Activated CD4-positive, alpha-beta memory T cell treated with anti-CD3 and anti-CD28 coated beads, Interleukin-2, amount 10 ng/mL, durations not matched to agents 7 days and 5 days (primary cell): ENCODE measurements around the gene TOMM34. TPM values are rescaled to one million over a fixed set of nuclear protein-coding genes. Genes with fewer than 3 reads are reported as not detected.

Experiments
- CTCF ChIA-PET: fragments of 350-600 bp; sonication (Branson Sonifier 250); formaldehyde crosslinking; loops from one replicate; lab custom pipeline; 2021; ENCODE audit warnings: antibody characterized with exemption, inconsistent platforms; lab: Charles Lee
- POLR2A ChIA-PET: fragments of 350-600 bp; sonication (Branson Sonifier 250); formaldehyde crosslinking; loops from one replicate; lab custom pipeline; 2021; ENCODE audit warnings: antibody characterized with exemption; lab: Charles Lee
- DNase-seq: peaks from one replicate; pipeline ENCODE4 v3.0.0-alpha.2; 2020
- H3K27ac Mint-ChIP-seq: one replicate; pipeline ENCODE4 v1.8.0; 2021; ENCODE audit warnings: mild to moderate bottlenecking, mixed read lengths
- H3K27me3 Mint-ChIP-seq: one replicate; pipeline ENCODE4 v1.8.0; 2021; ENCODE audit warnings: mixed read lengths
- H3K36me3 Mint-ChIP-seq: one replicate; pipeline ENCODE4 v1.8.0; 2021; ENCODE audit warnings: low read depth, mixed read lengths
- H3K4me1 Mint-ChIP-seq: one replicate; pipeline ENCODE4 v1.8.0; 2021; ENCODE audit warnings: mixed read lengths
- H3K4me3 Mint-ChIP-seq: one replicate; pipeline ENCODE4 v1.8.0; 2021; ENCODE audit warnings: mild to moderate bottlenecking, mixed read lengths
- H3K9me3 Mint-ChIP-seq: one replicate; pipeline ENCODE4 v1.8.0; 2021; ENCODE audit warnings: mixed read lengths
- total RNA-seq, 2 experiments: library from RNA; stranded (reverse); gene quantifications; one replicate each; pipeline ENCODE4 v1.2.3, GENCODE V29; 2021

TOMM34 gene
- total RNA-seq, 2 experiments from 2014 or later: 16.0 to 16.4 TPM

GRCh38 chr20:44945261-44945660 lies 14.9 kb downstream of the TOMM34 start:
- Mint-ChIP-seq H3K27ac (no peak overlapping the region), H3K27me3 (no peaks in the 10 kb centered on the region), H3K36me3 (peaks cover 64% of the 10 kb centered on the region), H3K4me3 (no peak overlapping the region), H3K4me1 (no peaks in the 10 kb centered on the region), H3K9me3 (no peaks in the 10 kb centered on the region)
- DNase-seq: no peak
- CTCF ChIA-PET: interaction anchor here (1.9 kb wide), 1 partner anchor 152 kb away, joined by 5 read pairs; no protein-coding TSS in a partner anchor
- POLR2A ChIA-PET: interaction anchor here (0.5 kb wide), 1 partner anchor 253 kb away, joined by 3 read pairs; no protein-coding TSS in a partner anchor

GRCh38 chr20:44943828-44944227 lies 16.4 kb downstream of the TOMM34 start:
- Mint-ChIP-seq H3K27me3 (no peaks in the 10 kb centered on the region), H3K27ac (no peak overlapping the region), H3K4me3 (no peak overlapping the region), H3K9me3 (no peaks in the 10 kb centered on the region), H3K4me1 (no peaks in the 10 kb centered on the region), H3K36me3 (peaks cover 60% of the 10 kb centered on the region)
- ChIA-PET POLR2A (no interaction called here), CTCF (interaction anchor here (1.4 kb wide), 1 partner anchor 70 kb away, joined by 3 read pairs; no protein-coding TSS in a partner anchor)
- no peak for DNase-seq

DNA sequence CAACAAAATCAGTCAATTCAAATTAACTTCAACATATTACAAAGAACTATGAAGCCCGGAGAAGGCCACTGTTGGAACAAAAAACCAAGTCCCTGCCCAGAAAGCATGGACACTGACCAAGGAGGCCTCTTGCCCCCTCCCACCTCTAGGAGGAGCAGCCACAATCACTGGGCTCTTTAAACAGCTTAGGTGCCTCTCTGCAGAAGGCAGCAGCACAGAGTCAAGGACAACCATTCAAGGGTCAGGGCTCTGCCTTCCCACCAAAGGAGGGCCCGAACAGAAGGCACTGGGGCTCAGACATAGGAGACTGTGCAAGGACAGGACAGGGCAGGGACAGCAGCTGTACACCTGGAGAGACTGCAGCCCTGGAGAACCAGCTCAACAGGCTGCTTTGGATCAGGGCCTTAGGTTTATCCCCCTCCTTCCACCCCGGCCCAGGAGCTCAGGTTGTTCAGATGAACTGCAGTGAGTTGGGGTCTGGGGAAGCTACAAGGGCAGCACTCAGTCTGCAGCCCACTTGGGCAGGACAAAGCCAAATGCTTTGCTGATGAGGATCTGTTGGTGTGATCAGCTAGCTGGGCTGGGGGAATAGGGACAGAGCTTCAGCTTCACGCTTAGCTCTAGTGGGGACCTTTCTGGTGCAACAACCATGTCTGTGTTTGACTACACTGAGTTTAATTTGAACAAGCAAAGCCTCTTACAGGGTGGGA lies 17.8 kb downstream of the TOMM34 start:
- Mint-ChIP-seq H3K9me3 (no peaks in the 10 kb centered on the region), H3K27ac (no peak overlapping the region), H3K27me3 (no peaks in the 10 kb centered on the region), H3K36me3 (peaks cover 58% of the 10 kb centered on the region), H3K4me1 (no peaks in the 10 kb centered on the region), H3K4me3 (no peak overlapping the region)
- DNase-seq: no peak
- CTCF ChIA-PET: interaction anchor here (0.9 to 1.1 kb wide), 2 partner anchors 154 to 349 kb away, joined by 3 to 4 read pairs; no protein-coding TSS in a partner anchor
- POLR2A ChIA-PET: interaction anchor here (1.5 kb wide), 1 partner anchor 36 kb away, joined by 5 read pairs; no protein-coding TSS in a partner anchor

GRCh38 chr20:44941120-44941691 lies 19.0 kb downstream of the TOMM34 start:
- Mint-ChIP-seq H3K4me1 (no peaks in the 10 kb centered on the region), H3K36me3 (peaks cover 59% of the 10 kb centered on the region), H3K4me3 (no peak overlapping the region), H3K9me3 (no peaks in the 10 kb centered on the region), H3K27me3 (no peaks in the 10 kb centered on the region), H3K27ac (peak overlapping the region; percentile 22)
- CTCF ChIA-PET: interaction anchor here (0.9 kb wide), 1 partner anchor 155 kb away, joined by 4 read pairs; no protein-coding TSS in a partner anchor
- no peak for DNase-seq
- POLR2A ChIA-PET: interaction anchor here (0.6 to 1.5 kb wide), 2 partner anchors 15 to 37 kb away, joined by 3 to 5 read pairs; no protein-coding TSS in a partner anchor

- CTCF ChIA-PET: no interaction called here
Measured at GRCh38 chr20:44938637-44939036, 21.6 kb downstream of the TOMM34 start.

GRCh38 chr20:44936510-44936909 lies 23.7 kb downstream of the TOMM34 start:
- Mint-ChIP-seq H3K27ac (no peak overlapping the region), H3K4me3 (no peak overlapping the region), H3K4me1 (no peaks in the 10 kb centered on the region), H3K9me3 (no peaks in the 10 kb centered on the region), H3K36me3 (peaks cover 49% of the 10 kb centered on the region), H3K27me3 (no peaks in the 10 kb centered on the region)
- no peak for DNase-seq
- ChIA-PET CTCF (no interaction called here), POLR2A (no interaction called here)

More at GRCh38 chr20:44938637-44939036, 21.6 kb downstream of the TOMM34 start:
- POLR2A ChIA-PET: interaction anchor here (1.2 kb wide), 1 partner anchor 11 kb away, joined by 3 read pairs; no protein-coding TSS in a partner anchor
- no peak for DNase-seq
- no peaks in the 10 kb centered on the region for H3K27me3 Mint-ChIP-seq
- no peak overlapping the region for H3K4me3 Mint-ChIP-seq
- H3K36me3 Mint-ChIP-seq: peaks cover 54% of the 10 kb centered on the region
- no peaks in the 10 kb centered on the region for H3K9me3 Mint-ChIP-seq
- H3K27ac Mint-ChIP-seq: no peak overlapping the region
- H3K4me1 Mint-ChIP-seq: no peaks in the 10 kb centered on the region

DNA sequence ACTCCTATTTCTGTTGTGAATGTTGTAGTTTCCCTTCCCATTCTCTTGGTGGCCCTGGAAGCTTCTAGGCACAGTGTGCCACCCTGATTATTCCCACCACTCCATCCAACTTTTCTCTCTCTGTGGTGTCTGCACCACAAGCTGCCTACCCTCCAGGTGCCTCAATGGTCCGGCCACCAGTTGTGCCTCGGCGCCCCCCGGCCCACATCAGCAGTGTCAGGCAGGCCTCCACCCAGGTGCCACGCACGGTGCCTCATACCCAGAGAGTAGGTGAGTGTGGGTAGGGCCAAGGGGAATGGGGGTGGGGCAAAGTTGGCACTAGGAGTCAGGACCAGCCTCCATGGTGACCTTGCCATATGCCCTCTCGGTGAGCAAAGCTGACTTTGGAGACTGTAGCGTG lies 27.3 kb downstream of the TOMM34 start:
- Mint-ChIP-seq H3K27me3 (no peaks in the 10 kb centered on the region), H3K4me3 (no peak overlapping the region), H3K27ac (no peak overlapping the region), H3K36me3 (peaks cover 37% of the 10 kb centered on the region), H3K4me1 (no peaks in the 10 kb centered on the region), H3K9me3 (no peaks in the 10 kb centered on the region)
- POLR2A ChIA-PET: no interaction called here
- CTCF ChIA-PET: no interaction called here
- DNase-seq: no peak

- H3K4me1 Mint-ChIP-seq: no peaks in the 10 kb centered on the region
- no peak overlapping the region for H3K4me3 Mint-ChIP-seq
- H3K27me3 Mint-ChIP-seq: no peaks in the 10 kb centered on the region
- no peaks in the 10 kb centered on the region for H3K9me3 Mint-ChIP-seq
- H3K27ac Mint-ChIP-seq: no peak overlapping the region
- CTCF ChIA-PET: no interaction called here
- POLR2A ChIA-PET: no interaction called here
- peaks cover 31% of the 10 kb centered on the region for H3K36me3 Mint-ChIP-seq
- no peak for DNase-seq
Measured at GRCh38 chr20:44931911-44932310, 28.3 kb downstream of the TOMM34 start.

- no peaks in the 10 kb centered on the region for H3K4me1 Mint-ChIP-seq
- ChIA-PET CTCF (interaction anchor here (0.6 kb wide), 1 partner anchor 181 kb away, joined by 3 read pairs; no protein-coding TSS in a partner anchor), POLR2A (no interaction called here)
- peaks cover 24% of the 10 kb centered on the region for H3K36me3 Mint-ChIP-seq
- no peaks in the 10 kb centered on the region for H3K27me3 Mint-ChIP-seq
- no peaks in the 10 kb centered on the region for H3K9me3 Mint-ChIP-seq
- H3K4me3 Mint-ChIP-seq: no peak overlapping the region
- DNase-seq: no peak
- no peak overlapping the region for H3K27ac Mint-ChIP-seq
Measured at GRCh38 chr20:44930517-44931168, 29.6 kb downstream of the TOMM34 start.

GRCh38 chr20:44928595-44928994 lies 31.6 kb downstream of the TOMM34 start:
- ChIA-PET POLR2A (no interaction called here), CTCF (no interaction called here)
- no peak for DNase-seq
- Mint-ChIP-seq H3K9me3 (no peaks in the 10 kb centered on the region), H3K4me3 (no peak overlapping the region), H3K36me3 (peaks cover 25% of the 10 kb centered on the region), H3K27me3 (no peaks in the 10 kb centered on the region), H3K4me1 (no peaks in the 10 kb centered on the region), H3K27ac (no peak overlapping the region)

GRCh38 chr20:44924541-44924940 lies 35.7 kb downstream of the TOMM34 start:
- Mint-ChIP-seq H3K27ac (no peak overlapping the region), H3K9me3 (no peaks in the 10 kb centered on the region), H3K27me3 (no peaks in the 10 kb centered on the region), H3K36me3 (peaks cover 9% of the 10 kb centered on the region), H3K4me1 (no peaks in the 10 kb centered on the region), H3K4me3 (no peak overlapping the region)
- CTCF ChIA-PET: interaction anchor here (1.2 kb wide), 1 partner anchor 87 kb away, joined by 3 read pairs; no protein-coding TSS in a partner anchor
- no peak for DNase-seq
- POLR2A ChIA-PET: interaction anchor here (0.6 kb wide), 1 partner anchor 11 kb away, joined by 3 read pairs; no protein-coding TSS in a partner anchor

GRCh38 chr20:44921447-44921846 lies 38.8 kb downstream of the TOMM34 start:
- H3K9me3 Mint-ChIP-seq: no peaks in the 10 kb centered on the region
- no peaks in the 10 kb centered on the region for H3K27me3 Mint-ChIP-seq
- DNase-seq: no peak
- H3K27ac Mint-ChIP-seq: no peak overlapping the region
- peaks cover 22% of the 10 kb centered on the region for H3K36me3 Mint-ChIP-seq
- POLR2A ChIA-PET: interaction anchor here (0.7 kb wide), 1 partner anchor 12 kb away, joined by 5 read pairs; no protein-coding TSS in a partner anchor
- CTCF ChIA-PET: no interaction called here
- H3K4me1 Mint-ChIP-seq: peaks cover 3% of the 10 kb centered on the region
- no peak overlapping the region for H3K4me3 Mint-ChIP-seq

- Mint-ChIP-seq H3K4me3 (no peak overlapping the region), H3K9me3 (no peaks in the 10 kb centered on the region), H3K27ac (no peak overlapping the region), H3K27me3 (no peaks in the 10 kb centered on the region), H3K36me3 (peaks cover 29% of the 10 kb centered on the region), H3K4me1 (peaks cover 14% of the 10 kb centered on the region)
- POLR2A ChIA-PET: interaction anchor here (1.5 kb wide), 1 partner anchor 10 kb away, joined by 5 read pairs; no protein-coding TSS in a partner anchor
- DNase-seq: no peak
- CTCF ChIA-PET: no interaction called here
Measured at GRCh38 chr20:44918761-44919160, 41.4 kb downstream of the TOMM34 start.
